ENCODE data around the gene CFAP46.

DNA sequence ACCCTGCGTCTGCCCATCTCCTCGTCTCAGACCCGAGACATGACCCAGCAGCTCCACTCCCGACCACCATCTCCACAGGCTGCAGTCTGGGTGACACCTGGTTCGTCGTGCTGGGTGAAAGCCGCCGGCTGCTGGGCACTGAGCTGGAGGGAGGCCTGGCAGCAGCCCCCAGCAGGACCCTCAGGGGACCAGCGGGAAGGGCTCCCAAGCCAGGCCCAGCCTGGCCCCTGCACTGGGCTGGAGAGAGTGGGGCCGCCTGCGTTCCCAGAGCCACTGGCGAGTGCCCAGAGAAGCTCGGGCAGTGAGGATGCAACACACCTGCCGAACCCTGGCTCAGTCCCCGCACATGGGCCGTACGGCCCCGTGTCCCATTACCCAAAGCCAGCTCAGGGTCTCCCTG lies 21.3 kb downstream of the CFAP46 start:
- no peak for TF ChIP-seq CTCF (conservative IDR thresholded peaks at IDR 0.05; ENCODE audit: low read depth in 2 of 2)
- TF ChIP-seq EZH2phosphoT487 (IDR thresholded peaks at IDR 0.05; ENCODE audit: unreplicated experiment): no peak
- TF ChIP-seq ETS1 (IDR thresholded peaks at IDR 0.05): no peak
- TF ChIP-seq EZH2 (IDR thresholded peaks at IDR 0.05; ENCODE audit: low read depth, unreplicated experiment): no peak
- TF ChIP-seq POLR2AphosphoS5 (IDR thresholded peaks at IDR 0.05; ENCODE audit: low read depth): no peak
- no peak for TF ChIP-seq JUNB (IDR thresholded peaks at IDR 0.05; ENCODE audit: unreplicated experiment)
- TF ChIP-seq STAT1 (IDR thresholded peaks at IDR 0.05; ENCODE audit: unreplicated experiment): no peak
- TF ChIP-seq, protein P1, sequence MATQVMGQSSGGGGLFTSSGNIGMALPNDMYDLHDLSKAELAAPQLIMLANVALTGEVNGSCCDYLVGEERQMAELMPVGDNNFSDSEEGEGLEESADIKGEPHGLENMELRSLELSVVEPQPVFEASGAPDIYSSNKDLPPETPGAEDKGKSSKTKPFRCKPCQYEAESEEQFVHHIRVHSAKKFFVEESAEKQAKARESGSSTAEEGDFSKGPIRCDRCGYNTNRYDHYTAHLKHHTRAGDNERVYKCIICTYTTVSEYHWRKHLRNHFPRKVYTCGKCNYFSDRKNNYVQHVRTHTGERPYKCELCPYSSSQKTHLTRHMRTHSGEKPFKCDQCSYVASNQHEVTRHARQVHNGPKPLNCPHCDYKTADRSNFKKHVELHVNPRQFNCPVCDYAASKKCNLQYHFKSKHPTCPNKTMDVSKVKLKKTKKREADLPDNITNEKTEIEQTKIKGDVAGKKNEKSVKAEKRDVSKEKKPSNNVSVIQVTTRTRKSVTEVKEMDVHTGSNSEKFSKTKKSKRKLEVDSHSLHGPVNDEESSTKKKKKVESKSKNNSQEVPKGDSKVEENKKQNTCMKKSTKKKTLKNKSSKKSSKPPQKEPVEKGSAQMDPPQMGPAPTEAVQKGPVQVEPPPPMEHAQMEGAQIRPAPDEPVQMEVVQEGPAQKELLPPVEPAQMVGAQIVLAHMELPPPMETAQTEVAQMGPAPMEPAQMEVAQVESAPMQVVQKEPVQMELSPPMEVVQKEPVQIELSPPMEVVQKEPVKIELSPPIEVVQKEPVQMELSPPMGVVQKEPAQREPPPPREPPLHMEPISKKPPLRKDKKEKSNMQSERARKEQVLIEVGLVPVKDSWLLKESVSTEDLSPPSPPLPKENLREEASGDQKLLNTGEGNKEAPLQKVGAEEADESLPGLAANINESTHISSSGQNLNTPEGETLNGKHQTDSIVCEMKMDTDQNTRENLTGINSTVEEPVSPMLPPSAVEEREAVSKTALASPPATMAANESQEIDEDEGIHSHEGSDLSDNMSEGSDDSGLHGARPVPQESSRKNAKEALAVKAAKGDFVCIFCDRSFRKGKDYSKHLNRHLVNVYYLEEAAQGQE (IDR thresholded peaks at IDR 0.05; ENCODE audit: unreplicated experiment): no peak
- no peak for TF ChIP-seq ZNF331 (CRISPR knock-in tag; IDR thresholded peaks at IDR 0.05; ENCODE audit: low read depth)
- TF ChIP-seq, protein P2, sequence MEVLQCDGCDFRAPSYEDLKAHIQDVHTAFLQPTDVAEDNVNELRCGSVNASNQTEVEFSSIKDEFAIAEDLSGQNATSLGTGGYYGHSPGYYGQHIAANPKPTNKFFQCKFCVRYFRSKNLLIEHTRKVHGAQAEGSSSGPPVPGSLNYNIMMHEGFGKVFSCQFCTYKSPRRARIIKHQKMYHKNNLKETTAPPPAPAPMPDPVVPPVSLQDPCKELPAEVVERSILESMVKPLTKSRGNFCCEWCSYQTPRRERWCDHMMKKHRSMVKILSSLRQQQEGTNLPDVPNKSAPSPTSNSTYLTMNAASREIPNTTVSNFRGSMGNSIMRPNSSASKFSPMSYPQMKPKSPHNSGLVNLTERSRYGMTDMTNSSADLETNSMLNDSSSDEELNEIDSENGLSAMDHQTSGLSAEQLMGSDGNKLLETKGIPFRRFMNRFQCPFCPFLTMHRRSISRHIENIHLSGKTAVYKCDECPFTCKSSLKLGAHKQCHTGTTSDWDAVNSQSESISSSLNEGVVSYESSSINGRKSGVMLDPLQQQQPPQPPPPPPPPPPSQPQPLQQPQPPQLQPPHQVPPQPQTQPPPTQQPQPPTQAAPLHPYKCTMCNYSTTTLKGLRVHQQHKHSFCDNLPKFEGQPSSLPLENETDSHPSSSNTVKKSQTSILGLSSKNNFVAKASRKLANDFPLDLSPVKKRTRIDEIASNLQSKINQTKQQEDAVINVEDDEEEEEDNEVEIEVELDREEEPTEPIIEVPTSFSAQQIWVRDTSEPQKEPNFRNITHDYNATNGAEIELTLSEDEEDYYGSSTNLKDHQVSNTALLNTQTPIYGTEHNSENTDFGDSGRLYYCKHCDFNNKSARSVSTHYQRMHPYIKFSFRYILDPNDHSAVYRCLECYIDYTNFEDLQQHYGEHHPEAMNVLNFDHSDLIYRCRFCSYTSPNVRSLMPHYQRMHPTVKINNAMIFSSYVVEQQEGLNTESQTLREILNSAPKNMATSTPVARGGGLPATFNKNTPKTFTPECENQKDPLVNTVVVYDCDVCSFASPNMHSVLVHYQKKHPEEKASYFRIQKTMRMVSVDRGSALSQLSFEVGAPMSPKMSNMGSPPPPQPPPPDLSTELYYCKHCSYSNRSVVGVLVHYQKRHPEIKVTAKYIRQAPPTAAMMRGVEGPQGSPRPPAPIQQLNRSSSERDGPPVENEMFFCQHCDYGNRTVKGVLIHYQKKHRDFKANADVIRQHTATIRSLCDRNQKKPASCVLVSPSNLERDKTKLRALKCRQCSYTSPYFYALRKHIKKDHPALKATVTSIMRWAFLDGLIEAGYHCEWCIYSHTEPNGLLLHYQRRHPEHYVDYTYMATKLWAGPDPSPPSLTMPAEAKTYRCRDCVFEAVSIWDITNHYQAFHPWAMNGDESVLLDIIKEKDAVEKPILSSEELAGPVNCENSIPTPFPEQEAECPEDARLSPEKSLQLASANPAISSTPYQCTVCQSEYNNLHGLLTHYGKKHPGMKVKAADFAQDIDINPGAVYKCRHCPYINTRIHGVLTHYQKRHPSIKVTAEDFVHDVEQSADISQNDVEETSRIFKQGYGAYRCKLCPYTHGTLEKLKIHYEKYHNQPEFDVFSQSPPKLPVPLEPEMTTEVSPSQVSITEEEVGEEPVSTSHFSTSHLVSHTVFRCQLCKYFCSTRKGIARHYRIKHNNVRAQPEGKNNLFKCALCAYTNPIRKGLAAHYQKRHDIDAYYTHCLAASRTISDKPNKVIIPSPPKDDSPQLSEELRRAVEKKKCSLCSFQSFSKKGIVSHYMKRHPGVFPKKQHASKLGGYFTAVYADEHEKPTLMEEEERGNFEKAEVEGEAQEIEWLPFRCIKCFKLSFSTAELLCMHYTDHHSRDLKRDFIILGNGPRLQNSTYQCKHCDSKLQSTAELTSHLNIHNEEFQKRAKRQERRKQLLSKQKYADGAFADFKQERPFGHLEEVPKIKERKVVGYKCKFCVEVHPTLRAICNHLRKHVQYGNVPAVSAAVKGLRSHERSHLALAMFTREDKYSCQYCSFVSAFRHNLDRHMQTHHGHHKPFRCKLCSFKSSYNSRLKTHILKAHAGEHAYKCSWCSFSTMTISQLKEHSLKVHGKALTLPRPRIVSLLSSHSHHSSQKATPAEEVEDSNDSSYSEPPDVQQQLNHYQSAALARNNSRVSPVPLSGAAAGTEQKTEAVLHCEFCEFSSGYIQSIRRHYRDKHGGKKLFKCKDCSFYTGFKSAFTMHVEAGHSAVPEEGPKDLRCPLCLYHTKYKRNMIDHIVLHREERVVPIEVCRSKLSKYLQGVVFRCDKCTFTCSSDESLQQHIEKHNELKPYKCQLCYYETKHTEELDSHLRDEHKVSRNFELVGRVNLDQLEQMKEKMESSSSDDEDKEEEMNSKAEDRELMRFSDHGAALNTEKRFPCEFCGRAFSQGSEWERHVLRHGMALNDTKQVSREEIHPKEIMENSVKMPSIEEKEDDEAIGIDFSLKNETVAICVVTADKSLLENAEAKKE (CRISPR knock-in tag; IDR thresholded peaks at IDR 0.05): no peak
- no peak for TF ChIP-seq CREB1 (CRISPR knock-in tag; IDR thresholded peaks at IDR 0.05; ENCODE audit: low read depth)
- no peak for TF ChIP-seq ZNF114 (CRISPR knock-in tag; IDR thresholded peaks at IDR 0.05)
- no peak for TF ChIP-seq NANOG (IDR thresholded peaks at IDR 0.05; ENCODE audit: borderline replicate concordance)
